ENCODE results near the gene PDPN. TPM values are rescaled to one million over a fixed set of nuclear protein-coding genes. Genes with fewer than 3 reads are reported as not detected.

Gene PDPN
- total RNA-seq, 1 experiment from 2014 or later: not detected

DNA sequence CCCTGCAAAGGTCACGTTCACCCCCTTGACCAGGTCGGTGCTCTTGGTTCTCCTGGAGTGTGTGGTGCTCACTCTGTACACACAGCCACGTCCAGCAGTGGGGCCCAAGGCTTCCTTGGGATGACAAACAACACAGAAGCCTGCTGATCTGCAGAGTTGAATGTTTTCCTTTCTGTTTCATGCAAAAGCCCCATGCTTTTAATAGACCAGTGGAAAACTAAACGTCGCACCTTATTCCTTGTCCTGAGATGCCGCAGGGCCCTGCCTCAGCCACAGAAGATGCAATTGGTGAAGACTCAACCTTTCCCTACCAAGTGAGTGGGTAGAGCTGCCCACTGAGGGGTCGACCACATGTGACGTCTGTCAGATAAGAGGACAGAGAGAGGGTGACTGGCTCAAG lies 5.8 kb upstream of the PDPN start:
- intact Hi-C loops (cut with micrococcal nuclease; ENCODE audit: unreplicated experiment): no loop called here
- POLR2A ChIA-PET (ENCODE audit: unreplicated experiment): no interaction called here
- H3K27me3 ChIP-seq (ENCODE audit: insufficient read depth, low read depth): peaks cover 46% of the 10 kb centered on the region

DNA sequence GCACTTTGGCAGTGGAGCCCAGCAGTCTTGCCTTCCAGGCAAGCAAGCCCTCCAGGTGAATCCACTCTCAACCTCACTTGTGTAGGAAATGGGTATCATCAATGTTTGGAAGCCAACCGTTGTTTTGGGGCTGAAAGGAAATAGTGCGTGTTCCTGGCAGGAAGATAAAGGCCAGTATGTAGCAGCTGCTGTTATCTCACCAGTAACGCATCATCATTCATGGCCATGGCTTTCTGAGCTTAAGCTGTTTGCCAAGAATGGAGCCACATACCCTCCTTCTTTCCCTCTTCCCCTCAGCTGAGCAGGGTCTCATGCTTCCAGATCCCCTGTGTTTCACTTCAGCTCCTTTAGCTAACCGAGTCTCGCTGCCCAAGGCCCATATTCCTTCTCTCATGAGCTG lies 2.2 kb upstream of the PDPN start:
- Histone ChIP-seq H2AFZ (no peak overlapping the region), H3F3A (ENCODE audit: insufficient read depth, low read depth) (no peaks in the 10 kb centered on the region), H3K4me3 (no peak overlapping the region), H3K79me2 (ENCODE audit: low read depth) (no peaks in the 10 kb centered on the region), H3K4me1 (replicated peaks; ENCODE audit: insufficient read depth) (no peaks in the 10 kb centered on the region), H3K9me2 (ENCODE audit: insufficient read depth) (no peaks in the 10 kb centered on the region), H3K4me2 (no peak overlapping the region), H3K27ac (no peak overlapping the region), H3K36me3 (ENCODE audit: low read depth) (no peaks in the 10 kb centered on the region), H3K9me3 (ENCODE audit: insufficient read depth, low read depth) (no peaks in the 10 kb centered on the region), H3K27me3 (ENCODE audit: insufficient read depth, low read depth) (peaks cover 64% of the 10 kb centered on the region), H4K20me1 (ENCODE audit: insufficient read depth) (no peaks in the 10 kb centered on the region)
- BruUV-seq (replicated peaks): no TSS peak
- ChIA-PET CTCF (no interaction called here), POLR2A (ENCODE audit: unreplicated experiment) (no interaction called here)
- TF ChIP-seq, protein P1, sequence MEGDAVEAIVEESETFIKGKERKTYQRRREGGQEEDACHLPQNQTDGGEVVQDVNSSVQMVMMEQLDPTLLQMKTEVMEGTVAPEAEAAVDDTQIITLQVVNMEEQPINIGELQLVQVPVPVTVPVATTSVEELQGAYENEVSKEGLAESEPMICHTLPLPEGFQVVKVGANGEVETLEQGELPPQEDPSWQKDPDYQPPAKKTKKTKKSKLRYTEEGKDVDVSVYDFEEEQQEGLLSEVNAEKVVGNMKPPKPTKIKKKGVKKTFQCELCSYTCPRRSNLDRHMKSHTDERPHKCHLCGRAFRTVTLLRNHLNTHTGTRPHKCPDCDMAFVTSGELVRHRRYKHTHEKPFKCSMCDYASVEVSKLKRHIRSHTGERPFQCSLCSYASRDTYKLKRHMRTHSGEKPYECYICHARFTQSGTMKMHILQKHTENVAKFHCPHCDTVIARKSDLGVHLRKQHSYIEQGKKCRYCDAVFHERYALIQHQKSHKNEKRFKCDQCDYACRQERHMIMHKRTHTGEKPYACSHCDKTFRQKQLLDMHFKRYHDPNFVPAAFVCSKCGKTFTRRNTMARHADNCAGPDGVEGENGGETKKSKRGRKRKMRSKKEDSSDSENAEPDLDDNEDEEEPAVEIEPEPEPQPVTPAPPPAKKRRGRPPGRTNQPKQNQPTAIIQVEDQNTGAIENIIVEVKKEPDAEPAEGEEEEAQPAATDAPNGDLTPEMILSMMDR (conservative IDR thresholded peaks at IDR 0.05): no peak
- TF ChIP-seq EZH2 (IDR thresholded peaks at IDR 0.05; ENCODE audit: low read depth): no peak
- no peak for DNase-seq
- intact Hi-C loops (cut with micrococcal nuclease; ENCODE audit: unreplicated experiment): no loop called here

More for the DNA sequence above, 5.8 kb upstream of the PDPN start:
- Histone ChIP-seq H2AFZ (no peak overlapping the region), H3K4me1 (replicated peaks; ENCODE audit: insufficient read depth) (no peaks in the 10 kb centered on the region), H3K4me2 (no peak overlapping the region), H3K27ac (no peak overlapping the region), H3K4me3 (no peak overlapping the region), H3K79me2 (ENCODE audit: low read depth) (no peaks in the 10 kb centered on the region), H3K9me3 (ENCODE audit: insufficient read depth, low read depth) (no peaks in the 10 kb centered on the region), H3K36me3 (ENCODE audit: low read depth) (no peaks in the 10 kb centered on the region), H4K20me1 (ENCODE audit: insufficient read depth) (no peaks in the 10 kb centered on the region), H3K9me2 (ENCODE audit: insufficient read depth) (no peaks in the 10 kb centered on the region), H3F3A (ENCODE audit: insufficient read depth, low read depth) (no peaks in the 10 kb centered on the region)
- CTCF ChIA-PET: no interaction called here
- no peak for DNase-seq
- BruUV-seq (replicated peaks): no TSS peak
- TF ChIP-seq, protein P1 (conservative IDR thresholded peaks at IDR 0.05): no peak
- TF ChIP-seq EZH2 (IDR thresholded peaks at IDR 0.05; ENCODE audit: low read depth): no peak

DNA sequence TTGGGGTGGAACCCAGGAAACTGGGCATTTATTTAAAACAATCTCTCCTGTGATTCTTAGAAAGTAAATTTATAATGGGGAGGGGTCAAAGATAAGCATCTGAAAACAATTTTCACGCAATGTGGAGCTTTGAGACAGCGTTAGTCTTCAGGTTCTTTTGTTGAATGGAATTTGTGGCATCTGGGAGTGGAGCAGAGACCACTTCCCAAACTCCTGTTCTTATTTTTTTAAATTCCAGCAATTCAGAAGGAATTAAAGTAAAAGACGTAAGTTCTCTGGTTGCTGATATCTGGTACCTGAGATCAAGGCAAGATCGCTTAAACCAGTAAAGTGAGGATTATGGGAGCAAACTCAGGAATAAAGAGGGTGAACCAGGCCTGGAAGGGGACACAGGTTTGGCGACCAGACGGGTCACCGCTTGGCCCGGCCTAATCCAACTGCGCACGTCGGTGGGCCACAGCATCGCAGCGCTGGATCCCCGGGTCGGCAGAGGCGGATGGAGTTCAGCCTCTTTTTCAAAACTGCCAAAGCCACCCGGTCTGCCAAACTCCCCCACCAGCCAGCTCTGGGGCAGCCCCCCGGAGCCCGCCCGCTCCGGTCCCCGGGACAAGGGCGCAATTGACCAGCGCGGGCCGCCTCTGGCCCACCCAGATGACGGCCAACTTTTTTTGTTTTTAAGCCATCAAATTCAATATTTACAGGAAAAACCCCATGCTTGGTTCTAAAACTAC lies 754 bp upstream of the PDPN start:
- Histone ChIP-seq H3K4me3 (no peak overlapping the region), H3K36me3 (ENCODE audit: low read depth) (no peaks in the 10 kb centered on the region), H3K4me1 (replicated peaks; ENCODE audit: insufficient read depth) (no peaks in the 10 kb centered on the region), H3F3A (ENCODE audit: insufficient read depth, low read depth) (no peaks in the 10 kb centered on the region), H3K9me3 (ENCODE audit: insufficient read depth, low read depth) (no peaks in the 10 kb centered on the region), H3K27ac (no peak overlapping the region), H2AFZ (no peak overlapping the region), H3K9me2 (ENCODE audit: insufficient read depth) (no peaks in the 10 kb centered on the region), H3K27me3 (ENCODE audit: insufficient read depth, low read depth) (peaks cover 62% of the 10 kb centered on the region), H3K4me2 (no peak overlapping the region), H3K79me2 (ENCODE audit: low read depth) (no peaks in the 10 kb centered on the region), H4K20me1 (ENCODE audit: insufficient read depth) (no peaks in the 10 kb centered on the region)
- no TSS peak for BruUV-seq (replicated peaks)
- ChIA-PET POLR2A (ENCODE audit: unreplicated experiment) (no interaction called here), CTCF (no interaction called here)
- TF ChIP-seq, protein P1 (conservative IDR thresholded peaks at IDR 0.05): no peak
- TF ChIP-seq EZH2 (IDR thresholded peaks at IDR 0.05; ENCODE audit: low read depth): no peak
- intact Hi-C loops (cut with micrococcal nuclease; ENCODE audit: unreplicated experiment): no loop called here
- DNase-seq: no peak

All from PC-9 (cell line).